ENCODE measurements around the gene PLD6.

Gene PLD6

DNA sequence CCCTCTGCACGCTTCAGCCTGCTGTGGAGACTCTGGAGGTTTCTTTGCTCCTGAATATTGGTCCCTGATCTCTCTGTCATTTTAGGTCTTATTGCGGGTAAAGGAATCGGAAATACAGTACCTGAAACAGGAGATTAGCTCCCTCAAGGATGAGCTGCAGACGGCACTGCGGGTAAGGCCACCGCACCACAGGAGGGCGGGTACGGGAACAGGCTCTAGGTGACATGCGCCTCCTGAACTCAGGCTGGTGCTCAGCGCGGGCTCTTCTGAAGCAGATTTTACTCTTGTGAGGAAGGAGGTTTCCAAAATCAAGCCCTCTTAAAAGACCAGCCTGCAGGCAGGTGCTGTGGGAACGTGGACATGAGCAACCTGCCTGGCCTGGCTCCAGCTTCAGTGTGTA is 29.8 kb downstream of the PLD6 start:
- no peak overlapping the region for H3K4me3 ChIP-seq (ENCODE audit: low read depth, low read length)
- no peak for DNase-seq (ENCODE audit: low read depth)
- TF ChIP-seq CTCF (IDR thresholded peaks at IDR 0.05; ENCODE audit: control insufficient read depth, extremely low read depth, insufficient read depth) = no peak

DNA sequence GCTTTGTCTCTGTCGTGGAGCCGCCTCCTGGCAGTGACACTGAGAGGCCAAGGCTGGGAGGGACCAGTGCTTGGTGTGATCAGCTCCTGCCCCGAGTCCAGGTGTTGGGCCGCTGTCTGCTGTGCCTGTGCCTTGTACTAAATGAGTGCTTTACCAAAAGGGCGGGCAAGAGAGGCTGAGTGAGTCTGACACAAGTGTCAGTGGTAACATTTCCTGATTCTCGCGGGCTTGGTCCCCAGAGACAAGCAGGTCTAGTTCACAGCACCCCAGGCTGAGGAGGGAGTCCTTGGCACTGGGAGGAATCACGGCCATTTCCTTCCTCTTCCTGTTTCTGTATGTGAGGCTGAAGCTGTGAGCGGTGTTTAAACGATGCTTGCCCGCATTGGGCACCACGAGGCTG is 30.2 kb downstream of the PLD6 start:
- DNase-seq (ENCODE audit: low read depth) = no peak
- TF ChIP-seq CTCF (IDR thresholded peaks at IDR 0.05; ENCODE audit: control insufficient read depth, extremely low read depth, insufficient read depth) = no peak
- no peak overlapping the region for H3K4me3 ChIP-seq (ENCODE audit: low read depth, low read length)

- no peak for TF ChIP-seq CTCF (IDR thresholded peaks at IDR 0.05; ENCODE audit: control insufficient read depth, extremely low read depth, insufficient read depth)
- DNase-seq (ENCODE audit: low read depth) = no peak
- H3K4me3 ChIP-seq (ENCODE audit: low read depth, low read length) = no peak overlapping the region
These were observed 30.8 kb downstream of the PLD6 start for GRCh38 chr17:17175340-17175739.

DNA sequence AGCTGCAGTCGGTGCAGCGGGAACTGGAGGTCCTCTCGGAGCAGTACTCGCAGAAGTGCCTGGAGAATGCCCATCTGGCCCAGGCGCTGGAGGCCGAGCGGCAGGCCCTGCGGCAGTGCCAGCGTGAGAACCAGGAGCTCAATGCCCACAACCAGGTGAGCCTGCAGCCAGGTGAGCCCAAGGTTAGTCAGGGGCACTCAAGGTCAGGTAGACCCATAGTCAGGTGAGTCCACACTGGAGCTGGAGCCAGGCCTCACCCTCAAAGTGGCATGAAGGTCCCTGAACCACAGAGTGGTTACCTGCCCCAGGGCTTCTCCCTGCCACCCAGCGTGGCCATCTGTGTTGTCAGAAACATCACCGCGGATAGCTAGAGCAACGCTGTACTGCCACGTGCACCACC is 32.2 kb downstream of the PLD6 start:
- DNase-seq (ENCODE audit: low read depth) = no peak
- H3K4me3 ChIP-seq (ENCODE audit: low read depth, low read length) = no peak overlapping the region
- TF ChIP-seq CTCF (IDR thresholded peaks at IDR 0.05; ENCODE audit: control insufficient read depth, extremely low read depth, insufficient read depth) = no peak

DNA sequence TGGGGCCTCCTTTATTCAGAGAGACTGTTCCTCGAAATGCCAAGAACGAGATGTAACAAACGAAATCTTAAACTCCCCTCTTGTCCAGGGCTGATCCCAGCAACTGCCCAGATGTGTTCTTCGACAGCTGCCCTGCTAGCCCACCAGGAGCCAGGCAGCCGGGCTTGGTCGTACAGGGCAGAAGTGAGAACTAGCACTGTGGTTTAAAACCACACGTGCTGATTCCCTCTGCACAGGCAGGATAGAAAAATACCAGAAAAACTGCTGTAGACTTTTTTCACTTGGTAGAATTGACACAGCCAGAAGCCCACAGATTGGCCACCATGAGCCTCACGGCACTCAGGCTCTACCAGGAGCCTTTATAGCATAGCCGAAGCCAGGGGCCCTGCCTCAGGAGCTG is 33.1 kb downstream of the PLD6 start:
- no peak overlapping the region for H3K4me3 ChIP-seq (ENCODE audit: low read depth, low read length)
- no peak for DNase-seq (ENCODE audit: low read depth)
- TF ChIP-seq CTCF (IDR thresholded peaks at IDR 0.05; ENCODE audit: control insufficient read depth, extremely low read depth, insufficient read depth) = no peak

GRCh38 chr17:17172001-17172939 is 33.9 kb downstream of the PLD6 start:
- no peak for DNase-seq (ENCODE audit: low read depth)
- H3K4me3 ChIP-seq (ENCODE audit: low read depth, low read length) = no peak overlapping the region
- no peak for TF ChIP-seq CTCF (IDR thresholded peaks at IDR 0.05; ENCODE audit: control insufficient read depth, extremely low read depth, insufficient read depth)

DNA sequence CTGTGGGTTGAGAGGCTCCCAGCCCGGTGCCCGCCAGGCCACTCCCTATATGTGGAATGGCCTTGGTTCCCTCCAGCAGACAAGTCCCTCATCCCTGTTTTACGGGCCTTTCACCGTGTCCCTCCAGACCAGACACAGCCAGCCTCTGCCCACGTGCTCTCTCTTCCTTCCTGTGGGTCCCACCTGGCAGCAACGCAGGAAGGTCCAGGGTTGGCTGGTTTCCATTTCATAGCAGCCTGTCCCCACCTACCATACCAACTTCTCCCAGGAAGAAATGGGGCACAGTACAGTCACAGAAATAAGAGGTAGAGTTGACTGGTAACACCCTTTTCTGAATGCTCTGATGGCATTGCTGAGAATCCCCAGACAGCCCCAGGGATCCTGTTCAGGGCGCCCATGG is 34.9 kb downstream of the PLD6 start:
- TF ChIP-seq CTCF (IDR thresholded peaks at IDR 0.05; ENCODE audit: control insufficient read depth, extremely low read depth, insufficient read depth) = no peak
- DNase-seq (ENCODE audit: low read depth) = no peak
- H3K4me3 ChIP-seq (ENCODE audit: low read depth, low read length) = no peak overlapping the region
